Left renal cortex interstitium (tissue), 4 donors: ENCODE data around the gene MBD5. TPM values are rescaled to one million over a fixed set of nuclear protein-coding genes. Genes with fewer than 3 reads are reported as not detected.

Experiments
- DNase-seq, 4 donors: peaks; one replicate each; pipeline ENCODE4 v3.0.0-alpha.2; 2013; ENCODE audit warnings: low read depth in 4 of 4, low spot score in 2 of 4, missing footprints in 1 of 4
- polyA plus RNA-seq, 4 donors: library from polyadenylated mRNA; unstranded; fragments of 120-200 nt; gene quantifications; one replicate each; pipeline ENCODE4 v1.2.1, GENCODE V29; 2013; ENCODE audit not compliant: insufficient read length in 4 of 4

MBD5 gene
- polyA plus RNA-seq, 4 donors, result 44.4 to 57.7 (median 46.5) TPM

- no peak for DNase-seq
These were observed 85.4 kb downstream of the MBD5 start for GRCh38 chr2:148106331-148106730.

DNA sequence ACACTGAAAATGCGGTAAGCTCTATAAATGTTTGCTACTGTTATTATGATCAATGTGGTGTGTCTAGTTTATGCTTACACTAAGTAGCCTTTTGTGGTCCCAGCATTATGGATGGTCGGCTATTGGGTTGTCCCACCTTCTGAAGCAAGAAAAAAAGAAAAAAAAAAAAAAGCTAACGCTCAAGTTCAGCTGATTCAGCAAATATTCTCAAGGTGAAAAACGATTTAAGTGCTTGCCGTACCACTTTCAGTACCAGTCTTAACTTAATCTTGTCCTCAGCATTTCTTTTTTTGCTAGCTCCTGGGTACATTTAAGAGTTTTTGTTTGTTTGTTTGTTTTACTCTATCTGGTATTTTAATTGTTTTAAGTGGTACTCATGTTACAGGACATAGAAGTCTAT is 87.5 kb downstream of the MBD5 start:
- no peak for DNase-seq

- no peak for DNase-seq
These were observed 89.3 kb downstream of the MBD5 start for GRCh38 chr2:148110184-148110583.

GRCh38 chr2:148122788-148123187 is 101.9 kb downstream of the MBD5 start:
- no peak for DNase-seq

- no peak for DNase-seq
These were observed 103.4 kb downstream of the MBD5 start for GRCh38 chr2:148124271-148124670.

DNA sequence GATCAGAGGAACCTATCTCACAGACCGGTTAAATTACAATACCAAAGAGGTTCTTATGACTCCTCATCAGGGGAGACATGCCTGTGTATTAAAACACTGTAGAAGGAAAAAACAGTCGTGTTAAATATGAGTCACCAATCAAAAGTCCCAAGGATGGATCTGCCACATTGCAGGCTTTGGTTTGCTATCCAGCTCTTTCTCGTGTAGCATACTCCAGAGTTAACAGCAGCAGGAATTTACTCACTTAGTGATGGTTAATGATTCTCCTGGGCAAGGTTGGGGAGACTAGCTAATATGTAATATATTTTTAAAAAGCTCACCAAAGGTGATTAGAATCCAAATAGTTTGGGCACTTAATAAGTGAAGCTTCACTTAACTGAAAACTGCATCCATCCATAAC is 109.7 kb downstream of the MBD5 start:
- DNase-seq, result peak in 3 of 4 donors; percentile 21 to 59 (median 37)

GRCh38 chr2:148132412-148132811 is 111.5 kb downstream of the MBD5 start:
- no peak for DNase-seq

GRCh38 chr2:148135705-148136104 is 114.8 kb downstream of the MBD5 start:
- DNase-seq, result no peak

GRCh38 chr2:148136441-148136840 is 115.5 kb downstream of the MBD5 start:
- DNase-seq, result no peak

- DNase-seq, result no peak
These were observed 141.1 kb downstream of the MBD5 start for GRCh38 chr2:148161909-148162435.

DNA sequence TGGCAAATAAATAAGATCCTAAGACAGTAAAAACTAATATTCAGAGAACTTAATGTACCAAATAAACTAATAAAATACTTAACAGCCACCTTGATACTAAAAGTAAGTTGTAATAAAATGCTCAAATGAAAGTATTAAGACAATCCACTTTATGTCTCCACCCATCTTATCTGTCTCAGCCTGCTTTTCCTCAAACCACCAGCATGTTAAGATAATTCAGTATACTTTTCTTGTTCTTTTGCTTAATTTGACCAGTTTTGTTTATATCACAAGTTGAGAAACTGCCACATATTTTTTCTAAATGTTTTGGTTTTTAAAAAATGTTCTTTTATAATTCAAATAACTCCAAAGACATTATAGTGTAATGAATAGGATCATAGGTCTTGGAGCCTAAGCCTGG is 142.0 kb downstream of the MBD5 start:
- DNase-seq, result no peak

DNA sequence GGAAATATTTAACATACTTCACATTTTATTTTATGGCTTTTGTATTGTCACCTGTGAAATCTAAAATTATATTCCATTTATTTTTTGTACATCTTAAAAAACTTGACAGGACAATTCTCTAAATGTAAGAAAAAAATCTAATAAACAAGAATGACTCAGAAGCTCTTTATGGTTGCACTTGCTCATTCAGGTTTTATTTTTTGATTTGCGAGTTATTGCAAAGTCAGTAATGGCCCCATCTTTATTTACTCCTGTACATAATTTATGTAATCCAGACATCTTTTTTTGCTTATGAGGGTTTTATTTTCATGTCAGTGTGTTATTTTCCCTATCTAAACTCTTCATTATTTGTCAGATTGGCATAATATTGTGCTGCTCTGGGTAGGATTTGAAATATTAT is 145.1 kb downstream of the MBD5 start:
- DNase-seq, result no peak

DNA sequence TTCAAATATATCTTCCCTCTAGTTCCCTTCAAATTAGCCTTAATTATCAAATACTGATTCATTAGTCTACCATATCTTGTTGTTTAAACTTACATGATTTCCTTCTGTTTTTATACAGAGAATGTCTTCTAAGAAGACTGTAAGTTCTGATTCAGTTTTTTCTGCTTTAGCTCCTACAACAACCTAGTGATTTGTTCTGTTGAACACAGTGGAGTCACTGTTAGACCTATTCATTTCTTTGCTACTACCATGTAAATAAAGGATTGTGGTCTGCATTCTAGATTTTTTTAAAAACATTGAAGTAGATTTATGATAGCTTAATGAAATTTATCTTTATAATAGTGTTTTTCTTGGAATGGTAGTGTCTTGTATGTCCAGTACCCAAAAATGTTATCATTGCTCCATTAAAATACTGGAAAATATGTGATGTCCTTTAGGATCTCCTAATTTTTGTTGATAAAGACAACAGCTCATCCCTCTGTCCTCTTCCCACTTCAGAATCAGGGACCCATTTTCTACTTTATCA is 146.4 kb downstream of the MBD5 start:
- DNase-seq, result no peak

- DNase-seq, result no peak
These were observed 147.0 kb downstream of the MBD5 start for GRCh38 chr2:148167855-148168254.

- no peak for DNase-seq
These were observed 151.4 kb downstream of the MBD5 start for GRCh38 chr2:148172131-148172753.

GRCh38 chr2:148173168-148173567 is 152.3 kb downstream of the MBD5 start:
- no peak for DNase-seq

DNA sequence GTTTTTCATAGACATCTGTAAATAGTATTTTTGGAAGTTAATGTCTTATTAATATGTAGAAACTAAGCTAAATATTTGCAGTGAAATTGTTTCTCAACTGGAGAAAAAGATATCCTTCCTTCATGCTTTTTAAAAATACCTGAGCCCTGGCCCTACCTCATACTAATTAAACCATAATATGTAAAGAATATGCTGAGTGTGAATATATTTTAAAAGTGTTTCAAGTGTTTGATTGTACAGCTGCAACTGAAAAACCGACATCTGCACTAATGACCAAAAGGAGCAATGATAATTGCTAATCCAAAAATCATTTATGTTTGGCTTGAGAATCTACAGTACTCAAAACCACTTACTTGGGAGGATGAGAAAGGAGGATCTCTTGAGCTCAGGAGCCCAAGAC is 156.7 kb downstream of the MBD5 start:
- DNase-seq, result no peak

DNA sequence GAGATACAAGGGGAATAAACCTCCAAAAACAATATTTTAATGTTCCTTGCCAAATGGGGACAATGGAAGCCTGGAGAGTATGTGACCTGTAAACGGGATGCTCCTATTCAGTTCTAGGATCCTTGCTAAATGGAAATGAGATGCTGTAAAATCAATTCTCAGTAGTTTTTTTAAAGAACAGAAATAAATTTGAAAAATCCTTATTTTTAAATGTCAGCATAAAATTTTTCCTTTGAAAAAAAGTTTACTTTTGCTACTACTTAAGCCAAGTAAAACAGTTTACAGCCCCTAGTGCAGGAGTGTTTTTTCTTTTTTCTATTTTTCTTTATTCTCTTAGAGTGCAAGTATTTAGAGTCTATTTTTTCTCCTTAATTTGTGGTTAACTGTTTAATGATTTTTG is 158.8 kb downstream of the MBD5 start:
- no peak for DNase-seq

- no peak for DNase-seq
These were observed 164.1 kb downstream of the MBD5 start for GRCh38 chr2:148184976-148185375.

DNA sequence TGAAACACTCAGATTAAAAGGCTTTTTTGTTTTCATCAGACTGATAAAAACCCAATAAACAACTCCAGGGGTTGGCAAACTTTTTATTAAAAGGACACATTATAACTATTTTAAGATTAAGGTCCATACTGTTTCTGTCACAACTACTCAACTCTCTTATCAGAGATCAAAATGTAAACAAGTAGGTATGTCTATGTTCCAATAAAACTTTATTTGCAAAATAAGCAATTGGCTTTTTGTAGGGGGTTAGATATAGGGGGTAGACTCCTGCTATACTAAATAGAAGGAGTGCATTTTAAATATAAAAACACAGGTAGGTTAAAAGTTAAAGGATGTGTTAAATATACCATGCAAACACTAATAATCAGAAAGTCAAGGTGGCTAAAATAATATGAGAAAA is 174.0 kb downstream of the MBD5 start:
- no peak for DNase-seq

- no peak for DNase-seq
These were observed 180.4 kb downstream of the MBD5 start for GRCh38 chr2:148201075-148202004.

DNA sequence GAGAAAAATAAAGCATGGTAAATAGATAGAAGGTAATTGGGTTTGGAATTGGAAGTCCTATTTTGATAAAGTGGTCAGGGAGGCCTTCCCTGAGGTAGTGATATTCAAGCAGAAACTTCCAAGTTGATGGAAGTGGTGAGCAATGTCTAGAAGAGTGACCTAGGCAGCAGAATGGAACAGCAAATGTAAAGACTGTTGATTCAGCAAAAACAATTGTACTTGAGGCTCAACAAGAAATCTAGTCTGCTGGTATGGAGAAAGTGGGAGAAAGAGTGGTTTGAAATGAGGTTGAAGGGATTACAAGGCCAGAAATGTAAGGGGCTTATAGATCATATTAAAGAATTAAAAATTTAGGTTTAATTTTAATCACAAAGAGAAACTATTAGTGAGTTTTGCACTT is 181.3 kb downstream of the MBD5 start:
- no peak for DNase-seq
